Measurements from ENCODE around the gene SLC51B. TPM values are rescaled to one million over a fixed set of nuclear protein-coding genes. Genes with fewer than 3 reads are reported as not detected.

SLC51B gene
- total and polyA plus RNA-seq, 10 of the 15 experiments (the other 5 are each of a cell fraction or from before 2014, with no cell fraction given): 0.05 to 0.17 (median 0.13) TPM; not detected in 7

GRCh38 chr15:65088643-65089021 is 43.4 kb downstream of the SLC51B start:
- POLR2A ChIA-PET: no interaction called here
- no peak for FAIRE-seq
- no peak overlapping the region for H2AFZ ChIP-seq (ENCODE audit: control insufficient read depth, low read depth, low read length)
- H3K9ac ChIP-seq (ENCODE audit: control insufficient read depth, insufficient read depth, low read length): no peak overlapping the region
- H3K4me1 ChIP-seq (ENCODE audit: control insufficient read depth, insufficient read depth, low read length): no peaks in the 10 kb centered on the region
- RAD21 ChIA-PET (ENCODE audit: unreplicated experiment): no interaction called here
- DNase-seq (ENCODE audit: low read depth, low spot score): no peak
- no peak overlapping the region for H3K4me2 ChIP-seq (ENCODE audit: control insufficient read depth, insufficient read depth)
- BruUV-seq (replicated peaks): no TSS peak
- H3K4me3 ChIP-seq: no peak overlapping the region
- no peaks in the 10 kb centered on the region for H3K9me3 ChIP-seq (replicated peaks; ENCODE audit: control insufficient read depth, insufficient read depth, low read length)
- CTCF ChIA-PET: no interaction called here
- in situ Hi-C loops (cut with MboI) (no loop called here), intact Hi-C loops (cut with micrococcal nuclease; ENCODE audit: unreplicated experiment) (loop anchor here (10.0 kb wide), 1 partner anchor 354 kb away; no protein-coding TSS in a partner anchor)
- no peaks in the 10 kb centered on the region for H3K79me2 ChIP-seq (ENCODE audit: control insufficient read depth, insufficient read depth, low read length)
- no peaks in the 10 kb centered on the region for H4K20me1 ChIP-seq (ENCODE audit: control insufficient read depth, insufficient read depth)
- no peak overlapping the region for H3K27ac ChIP-seq (ENCODE audit: control insufficient read depth, insufficient read depth)
- SMC1A ChIA-PET (ENCODE audit: uncharacterized antibody, unreplicated experiment): no interaction called here
- H3K36me3 ChIP-seq (ENCODE audit: control insufficient read depth in 2 of 2, insufficient read depth in 2 of 2, low read length in 1 of 2): no peaks in the 10 kb centered on the region
- TF ChIP-seq MYC (IDR thresholded peaks at IDR 0.05; ENCODE audit: insufficient read depth, insufficient read length, insufficient replicate concordance, low read length, severe bottlenecking): no peak
- TF ChIP-seq HDGF (IDR thresholded peaks at IDR 0.05): no peak
- no peak for TF ChIP-seq SUPT20H (IDR thresholded peaks at IDR 0.05; ENCODE audit: borderline replicate concordance, control insufficient read depth, low read depth, low read length)
- no peak for TF ChIP-seq KDM1A (IDR thresholded peaks at IDR 0.05; ENCODE audit: borderline replicate concordance)
- no peak for TF ChIP-seq MTA2 (IDR thresholded peaks at IDR 0.05; ENCODE audit: low read depth)
- no peak for TF ChIP-seq SMAD1 (IDR thresholded peaks at IDR 0.05; ENCODE audit: low read depth, partially characterized antibody)
- no peak for TF ChIP-seq POLR2AphosphoS5 (IDR thresholded peaks at IDR 0.05; ENCODE audit: low read length)
- TF ChIP-seq ATF3 (IDR thresholded peaks at IDR 0.05; ENCODE audit: borderline replicate concordance, extremely low read depth, low read depth, low read length): no peak
- TF ChIP-seq ZBTB40 (IDR thresholded peaks at IDR 0.05; ENCODE audit: borderline replicate concordance): no peak
- TF ChIP-seq HDAC6 (IDR thresholded peaks at IDR 0.05; ENCODE audit: unreplicated experiment): no peak
- peaks cover 0 to 6% of the 10 kb centered on the region in 2 experiments; a peak in 1 of 4 replicates for H3K27me3 ChIP-seq (replicated peaks in 1 of 2; ENCODE audit: control insufficient read depth in 2 of 2, insufficient read depth in 2 of 2, low read length in 1 of 2)
- no peak for ATAC-seq
- WGBS (ENCODE audit: insufficient coverage, insufficient replicate concordance, low lambda C conversion rate, missing lambda C conversion rate): 36% methylated on average over 6 of the region's 6 CpGs
